Measurements from ENCODE around the gene DYNLRB1.

DYNLRB1 gene

DNA sequence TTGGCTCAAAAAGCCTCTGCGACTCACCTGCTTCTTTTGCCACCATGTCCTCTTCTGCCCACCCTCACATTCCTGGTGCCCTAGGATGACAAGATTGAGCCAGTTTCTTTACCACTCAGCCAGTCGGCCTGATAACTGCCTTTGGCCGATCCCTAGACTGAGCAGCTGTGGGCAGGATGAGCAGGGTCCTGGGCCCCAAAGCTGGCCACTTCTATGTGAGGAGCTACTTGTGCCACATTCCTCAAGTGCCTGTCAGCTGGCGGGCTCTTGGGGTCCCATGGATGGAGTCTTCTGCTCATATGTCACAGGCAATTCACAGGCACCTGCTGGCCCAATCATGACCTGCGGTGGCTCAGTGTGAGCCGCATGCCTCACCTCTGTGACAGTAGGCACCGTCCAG lies 16.5 kb downstream of the DYNLRB1 start:
- H3K27ac ChIP-seq, result peak overlapping the region; percentile 67
- no peak for TF ChIP-seq CTCF (conservative IDR thresholded peaks at IDR 0.05)

GRCh38 chr20:34534391-34535165 lies 18.4 kb downstream of the DYNLRB1 start:
- TF ChIP-seq CTCF (conservative IDR thresholded peaks at IDR 0.05), result no peak
- peak overlapping the region; percentile 67 for H3K27ac ChIP-seq

- no peak overlapping the region; the same call in 1 of the 2 replicates for H3K27ac ChIP-seq
- TF ChIP-seq CTCF (conservative IDR thresholded peaks at IDR 0.05), result no peak
Observed at GRCh38 chr20:34535301-34535840, 19.1 kb downstream of the DYNLRB1 start.

DNA sequence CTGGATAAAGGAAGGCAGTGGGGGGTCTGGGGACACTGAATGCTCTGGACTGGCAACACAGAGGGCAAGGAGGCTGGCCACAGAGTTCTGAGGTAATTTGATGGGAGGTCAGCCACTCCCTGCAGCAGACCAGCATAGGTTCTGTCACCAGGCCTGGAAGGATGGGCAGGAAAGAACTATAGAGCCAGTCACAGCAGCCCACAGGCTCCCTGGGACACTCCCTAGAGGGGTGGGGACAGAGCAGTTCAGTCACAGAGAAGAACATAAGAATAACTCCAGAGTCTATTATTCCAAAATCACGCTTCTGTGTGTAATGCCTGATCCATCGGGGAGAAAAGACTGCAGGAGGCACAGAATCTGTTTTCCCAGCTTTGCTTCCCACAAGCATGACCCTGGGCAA lies 19.6 kb downstream of the DYNLRB1 start:
- H3K27ac ChIP-seq, result no peak overlapping the region
- TF ChIP-seq CTCF (conservative IDR thresholded peaks at IDR 0.05), result no peak

DNA sequence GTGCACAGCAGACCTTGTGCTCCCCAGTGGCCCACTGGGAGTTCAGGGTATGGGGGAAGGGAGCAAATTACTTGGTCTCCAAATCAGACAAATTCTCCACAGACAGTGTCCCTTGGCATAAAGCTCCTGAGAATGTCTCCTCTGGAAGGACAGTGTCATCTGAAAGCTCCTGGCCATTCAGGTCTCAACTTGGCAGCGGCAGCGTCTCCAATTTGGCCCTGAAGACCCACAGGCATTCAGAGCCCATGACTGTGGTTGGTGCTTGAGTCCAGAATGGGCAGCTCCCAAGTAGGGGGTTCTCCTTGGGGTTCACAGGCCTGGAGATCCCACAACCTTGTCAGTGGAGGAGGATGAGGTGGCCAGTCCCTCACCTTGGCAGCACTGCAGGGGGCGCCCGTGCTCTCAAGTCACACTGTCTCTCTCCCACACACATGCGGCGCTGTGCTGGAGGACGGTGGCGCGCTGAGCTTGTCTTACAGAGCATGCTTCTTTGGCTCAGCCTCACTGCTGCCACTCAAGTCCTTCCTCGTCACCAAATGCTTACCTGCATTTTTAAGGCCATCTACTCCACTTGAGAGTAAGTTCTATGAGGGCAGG lies 20.7 kb downstream of the DYNLRB1 start:
- no peak overlapping the region for H3K27ac ChIP-seq
- no peak; the same call in 1 of the 2 replicates for TF ChIP-seq CTCF (conservative IDR thresholded peaks at IDR 0.05)

GRCh38 chr20:34537651-34538050 lies 21.4 kb downstream of the DYNLRB1 start:
- TF ChIP-seq CTCF (conservative IDR thresholded peaks at IDR 0.05), result no peak
- H3K27ac ChIP-seq, result no peak overlapping the region

- H3K27ac ChIP-seq, result no peak overlapping the region
- peak; percentile 88 for TF ChIP-seq CTCF (conservative IDR thresholded peaks at IDR 0.05)
Observed at GRCh38 chr20:34538671-34539123, 22.5 kb downstream of the DYNLRB1 start.

Data from VCaP (cell line).